K562 (cell line): ENCODE measurements around the gene S100A6. TPM values are rescaled to one million over a fixed set of nuclear protein-coding genes. Genes with fewer than 3 reads are reported as not detected.
A peak's percentile ranks its signal among the peaks of the same experiment; 100 is the strongest.

ENCODE experiments used
- ATAC-seq: fragments of 200-7000 bp; cut with Tn5 transposase; 3 replicates; pipeline ENCODE4 v1.9.1; 2020; ENCODE audit warnings: moderate library complexity
- BruUV-seq: library from RNA; stranded (reverse); fragments of 400-500 nt; replicated peaks from 2 replicates; lab custom pipeline; 2021; lab: Mats Ljungman, UMichigan
- CTCF ChIA-PET: fragments of 300-600 bp; formaldehyde crosslinking; extraction: SDS; loops from one replicate; lab custom pipeline; 2021; ENCODE audit warnings: low intra/inter-chr PET ratio; lab: Yijun Ruan, JAX
- POLR2A ChIA-PET: fragments of 300-600, 350-650 bp; sonication (Branson Sonifier 250); formaldehyde crosslinking; extraction: SDS; loops from one replicate; lab custom pipeline; 2021; ENCODE audit warnings: antibody characterized with exemption, inconsistent platforms; lab: Yijun Ruan, JAX
- DNase-seq, 4 experiments: peaks; one replicate each; pipeline versions ENCODE4 v3.0.0 to v3.0.0-alpha.2; 2011 to 2018; ENCODE audit warnings: low spot score in 3 of 4, mixed read lengths in 3 of 4; ENCODE audit errors: extremely low read depth in 1 of 4
- FAIRE-seq: peaks from 2 replicates; lab custom pipeline; 2011; peaks lifted over from hg19 to GRCh38; lab: Jason Lieb, UNC
- H2AFZ ChIP-seq: 2 replicates; pipeline ENCODE4 v1.6.0; 2011; ENCODE audit warnings: low read depth, low read length, control low read depth, inconsistent platforms
- H3K27ac ChIP-seq: fragments of 200-600 bp; 3 replicates; pipeline ENCODE4 v1.8.0; 2011; ENCODE audit warnings: low read depth, mild to moderate bottlenecking, control low read depth, inconsistent platforms, low read length, moderate library complexity, mixed read lengths; ENCODE audit errors: extremely low read depth
- H3K27me3 ChIP-seq, 2 experiments: fragments of 300-600 bp in 1 of 2; 2 replicates in 1 of 2; 3 replicates in 1 of 2; pipeline versions ENCODE4 v1.6.0 to v1.8.0; 2011; ENCODE audit warnings: inconsistent platforms in 2 of 2, low read length in 2 of 2, mild to moderate bottlenecking in 1 of 2, mixed read lengths in 1 of 2, moderate library complexity in 1 of 2; ENCODE audit not compliant: control insufficient read depth in 2 of 2, insufficient read depth in 2 of 2
- H3K36me3 ChIP-seq: fragments of 300-600 bp; 3 replicates; pipeline ENCODE4 v1.8.0; 2011; ENCODE audit warnings: mild to moderate bottlenecking, low read length, inconsistent platforms; ENCODE audit not compliant: control insufficient read depth, insufficient read depth
- H3K4me1 ChIP-seq, 2 experiments: fragments of 200-600 bp in 1 of 2; replicated peaks in 1 of 2; 2 replicates in 1 of 2; 3 replicates in 1 of 2; pipeline versions ENCODE4 v1.5.1 to v1.8.0; 2011; ENCODE audit warnings: inconsistent platforms in 2 of 2, low read length in 2 of 2, mild to moderate bottlenecking in 1 of 2, mixed read lengths in 1 of 2, moderate library complexity in 1 of 2; ENCODE audit not compliant: control insufficient read depth in 2 of 2, insufficient read depth in 2 of 2
- H3K4me2 ChIP-seq: 2 replicates; pipeline ENCODE4 v1.6.1; 2011; ENCODE audit warnings: low read length, control low read depth, inconsistent platforms, mixed read lengths; ENCODE audit not compliant: insufficient read depth
- H3K4me3 ChIP-seq: fragments of 200-600 bp; sonication (generic), shearing (Covaris generic); 2 replicates; pipeline ENCODE4 v1.5.1; 2016; ENCODE audit warnings: control low read depth, inconsistent platforms
- H3K79me2 ChIP-seq: fragments of 200-600 bp; 3 replicates; pipeline ENCODE4 v1.8.0; 2011; ENCODE audit warnings: low read length, inconsistent platforms; ENCODE audit not compliant: control insufficient read depth, insufficient read depth
- H3K9ac ChIP-seq, 2 experiments: 2 replicates each; pipeline versions ENCODE4 v1.6.0 to v1.6.1; 2011; ENCODE audit warnings: low read depth in 2 of 2, low read length in 2 of 2, control low read depth in 1 of 2, inconsistent platforms in 1 of 2, mild to moderate bottlenecking in 1 of 2, mixed read lengths in 1 of 2; ENCODE audit not compliant: insufficient read depth in 1 of 2
- H3K9me1 ChIP-seq: one replicate; pipeline ENCODE4 v1.6.0; 2011; ENCODE audit warnings: inconsistent platforms, mild to moderate bottlenecking, low read length, moderate library complexity; ENCODE audit not compliant: control insufficient read depth, insufficient read depth
- H3K9me3 ChIP-seq: replicated peaks from 2 replicates; pipeline ENCODE4 v1.5.1; 2011; ENCODE audit warnings: low read depth, low read length, inconsistent platforms; ENCODE audit not compliant: control insufficient read depth, insufficient read depth
- H4K20me1 ChIP-seq: replicated peaks from 2 replicates; pipeline ENCODE4 v1.6.1; 2011; ENCODE audit warnings: low read length, inconsistent platforms, mixed read lengths; ENCODE audit not compliant: control insufficient read depth, insufficient read depth
- ERF ChIP-seq: fragments of 450-650 bp; formaldehyde crosslinking; IDR thresholded peaks from 2 replicates; pipeline ENCODE4 v1.4.0; 2020; ENCODE audit warnings: mild to moderate bottlenecking, mixed read lengths
- PHB ChIP-seq: fragments of 250-450 bp; sonication (Bioruptor Pico); IDR thresholded peaks from 2 replicates; pipeline ENCODE4 v1.5.0; 2021
- RBBP5 ChIP-seq: fragments of 200-600 bp; sonication (generic); IDR thresholded peaks from 2 replicates; pipeline ENCODE4 v1.6.1; 2012; ENCODE audit warnings: borderline replicate concordance, mild to moderate bottlenecking, low read length, control low read depth, inconsistent platforms; ENCODE audit not compliant: insufficient read depth, poor library complexity, severe bottlenecking
- RBM15 ChIP-seq: fragments of 200-400 bp; formaldehyde crosslinking; IDR thresholded peaks from 2 replicates; pipeline ENCODE4 v1.6.1; 2018; ENCODE audit warnings: mild to moderate bottlenecking, low read length, moderate library complexity; ENCODE audit not compliant: insufficient read depth
- ZNF184 ChIP-seq: sonication (generic); formaldehyde crosslinking; IDR thresholded peaks from 2 replicates; pipeline ENCODE4 v1.5.0; 2020; ENCODE audit warnings: missing genetic modification reagents
- ZNF696 ChIP-seq: fragments of 250-450 bp; sonication (Bioruptor Pico); conservative IDR thresholded peaks from 2 replicates; pipeline ENCODE4 v1.4.0; 2020; ENCODE audit warnings: mild to moderate bottlenecking, moderate library complexity
- WGBS: fragments of 100-300 bp; shearing (Covaris generic); methylation state at CpG from one replicate; pipeline ENCODE4 v1.1.6; 2016; ENCODE audit warnings: low coverage, mixed read lengths; ENCODE audit not compliant: insufficient coverage; ENCODE audit errors: missing lambda C conversion rate; 5-methylcytosine and 5-hydroxymethylcytosine counted together
- in situ Hi-C: fragments of 300-500 bp; cut with MboI; formaldehyde crosslinking; loops from 4 replicates; pipeline ENCODE4 v1.15.0; 2018; ENCODE audit warnings: inconsistent platforms, mixed read lengths
- intact Hi-C: fragments of 100-400 bp; cut with micrococcal nuclease; formaldehyde crosslinking; loops from 2 replicates; pipeline ENCODE4 v1.14.2; 2022
- polyA plus RNA-seq, 8 experiments: library from polyadenylated mRNA; depleted of rRNA in 4 of 8; stranded (reverse) in 5 of 8; unstranded in 3 of 8; fragments of >200 nt; fragmentation: Nextera tagmentation in 2 of 8; fragmentation: Illumina TruSeq in 1 of 8; extraction: Ambion mirVana in 2 of 8; extraction: Trizol in 1 of 8; gene quantifications; 2 replicates each; pipeline versions ENCODE4 v1.2.1 to v1.2.3, GENCODE V29; 2011 to 2014; ENCODE audit warnings: inconsistent platforms in 1 of 8, missing spikeins in 1 of 8
- total RNA-seq, 7 experiments: library from RNA; depleted of rRNA in 6 of 7; stranded (reverse); fragments of >200 nt in 6 of 7; fragmentation: Illumina TruSeq in 2 of 7; extraction: Trizol in 2 of 7; gene quantifications; 2 replicates each; pipeline versions ENCODE4 v1.2.1 to v1.2.3, GENCODE V29; 2011 to 2021; ENCODE audit warnings: low replicate concordance in 1 of 7
- TF ChIP-seq, protein P1 (sequence below): sonication (generic); formaldehyde crosslinking; IDR thresholded peaks from 2 replicates; pipeline ENCODE4 v1.8.0; 2022; ENCODE audit warnings: mild to moderate bottlenecking, missing genetic modification reagents
- TF ChIP-seq, protein P2 (sequence below): sonication (generic); formaldehyde crosslinking; IDR thresholded peaks from 2 replicates; pipeline ENCODE4 v1.8.0; 2023; ENCODE audit warnings: mild to moderate bottlenecking, missing genetic modification reagents
- TF ChIP-seq, protein P3 (sequence below): sonication (generic); formaldehyde crosslinking; IDR thresholded peaks from 2 replicates; pipeline ENCODE4 v1.9.0; 2022; ENCODE audit warnings: mild to moderate bottlenecking, missing genetic modification reagents

S100A6 gene
- total and polyA plus RNA-seq, 9 of the 15 experiments (the other 6 are each of a cell fraction or from before 2014, with no cell fraction given): 9.8 to 66.5 (median 23.2) TPM

DNA sequence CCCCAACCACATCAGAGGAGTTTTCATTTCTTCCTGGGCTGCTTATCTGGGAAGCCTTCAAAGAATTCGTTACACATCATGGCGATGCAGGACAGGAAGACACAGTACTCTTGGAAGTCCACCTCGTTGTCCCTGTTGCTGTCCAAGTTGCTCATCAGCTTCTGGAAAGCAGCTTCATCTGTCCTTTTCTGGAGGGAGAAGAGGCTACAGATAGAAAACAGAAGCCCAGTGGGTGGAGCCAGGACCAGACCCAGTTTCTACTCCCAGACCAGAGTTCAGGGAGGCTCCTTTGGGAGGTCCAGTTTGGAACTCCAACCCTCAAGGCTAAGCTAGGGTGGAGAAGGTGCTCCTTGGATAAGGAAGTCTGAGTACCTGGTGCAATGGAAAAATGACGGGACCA is 7.9 kb upstream of the S100A6 start:
- FAIRE-seq (no peak), DNase-seq (no peak), ATAC-seq (no peak)
- no peaks in the 10 kb centered on the region for H3K9me3 ChIP-seq
- POLR2A ChIA-PET: interaction anchor here (0.6 to 2.2 kb wide), 3 partner anchors 18 to 1599 kb away, joined by 3 to 9 read pairs (median 3); partner anchors contain the start of gene S100A13
- H3K27me3 ChIP-seq: no peaks in the 10 kb centered on the region
- H3K4me3 ChIP-seq: no peak overlapping the region
- intact Hi-C loops (no loop called here), in situ Hi-C loops (no loop called here)
- H3K36me3 ChIP-seq: no peaks in the 10 kb centered on the region
- peak overlapping the region; percentile 20; the same call in 1 of the 3 replicates for H3K27ac ChIP-seq
- peak overlapping the region; percentile 80 for H2AFZ ChIP-seq
- CTCF ChIA-PET: no interaction called here
- H3K79me2 ChIP-seq: no peaks in the 10 kb centered on the region
- no peaks in the 10 kb centered on the region for H4K20me1 ChIP-seq
- no TSS peak for BruUV-seq
- TF ChIP-seq PHB (CRISPR knock-in tag) (no peak), ZNF184 (CRISPR knock-in tag) (no peak), RBM15 (no peak), RBBP5 (no peak), ZNF696 (CRISPR knock-in tag) (no peak), ERF (CRISPR knock-in tag) (no peak)
- TF ChIP-seq, protein P1, sequence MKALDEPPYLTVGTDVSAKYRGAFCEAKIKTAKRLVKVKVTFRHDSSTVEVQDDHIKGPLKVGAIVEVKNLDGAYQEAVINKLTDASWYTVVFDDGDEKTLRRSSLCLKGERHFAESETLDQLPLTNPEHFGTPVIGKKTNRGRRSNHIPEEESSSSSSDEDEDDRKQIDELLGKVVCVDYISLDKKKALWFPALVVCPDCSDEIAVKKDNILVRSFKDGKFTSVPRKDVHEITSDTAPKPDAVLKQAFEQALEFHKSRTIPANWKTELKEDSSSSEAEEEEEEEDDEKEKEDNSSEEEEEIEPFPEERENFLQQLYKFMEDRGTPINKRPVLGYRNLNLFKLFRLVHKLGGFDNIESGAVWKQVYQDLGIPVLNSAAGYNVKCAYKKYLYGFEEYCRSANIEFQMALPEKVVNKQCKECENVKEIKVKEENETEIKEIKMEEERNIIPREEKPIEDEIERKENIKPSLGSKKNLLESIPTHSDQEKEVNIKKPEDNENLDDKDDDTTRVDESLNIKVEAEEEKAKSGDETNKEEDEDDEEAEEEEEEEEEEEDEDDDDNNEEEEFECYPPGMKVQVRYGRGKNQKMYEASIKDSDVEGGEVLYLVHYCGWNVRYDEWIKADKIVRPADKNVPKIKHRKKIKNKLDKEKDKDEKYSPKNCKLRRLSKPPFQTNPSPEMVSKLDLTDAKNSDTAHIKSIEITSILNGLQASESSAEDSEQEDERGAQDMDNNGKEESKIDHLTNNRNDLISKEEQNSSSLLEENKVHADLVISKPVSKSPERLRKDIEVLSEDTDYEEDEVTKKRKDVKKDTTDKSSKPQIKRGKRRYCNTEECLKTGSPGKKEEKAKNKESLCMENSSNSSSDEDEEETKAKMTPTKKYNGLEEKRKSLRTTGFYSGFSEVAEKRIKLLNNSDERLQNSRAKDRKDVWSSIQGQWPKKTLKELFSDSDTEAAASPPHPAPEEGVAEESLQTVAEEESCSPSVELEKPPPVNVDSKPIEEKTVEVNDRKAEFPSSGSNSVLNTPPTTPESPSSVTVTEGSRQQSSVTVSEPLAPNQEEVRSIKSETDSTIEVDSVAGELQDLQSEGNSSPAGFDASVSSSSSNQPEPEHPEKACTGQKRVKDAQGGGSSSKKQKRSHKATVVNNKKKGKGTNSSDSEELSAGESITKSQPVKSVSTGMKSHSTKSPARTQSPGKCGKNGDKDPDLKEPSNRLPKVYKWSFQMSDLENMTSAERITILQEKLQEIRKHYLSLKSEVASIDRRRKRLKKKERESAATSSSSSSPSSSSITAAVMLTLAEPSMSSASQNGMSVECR (CRISPR knock-in tag): no peak; the same call in 1 of the 2 replicates
- TF ChIP-seq, protein P2, sequence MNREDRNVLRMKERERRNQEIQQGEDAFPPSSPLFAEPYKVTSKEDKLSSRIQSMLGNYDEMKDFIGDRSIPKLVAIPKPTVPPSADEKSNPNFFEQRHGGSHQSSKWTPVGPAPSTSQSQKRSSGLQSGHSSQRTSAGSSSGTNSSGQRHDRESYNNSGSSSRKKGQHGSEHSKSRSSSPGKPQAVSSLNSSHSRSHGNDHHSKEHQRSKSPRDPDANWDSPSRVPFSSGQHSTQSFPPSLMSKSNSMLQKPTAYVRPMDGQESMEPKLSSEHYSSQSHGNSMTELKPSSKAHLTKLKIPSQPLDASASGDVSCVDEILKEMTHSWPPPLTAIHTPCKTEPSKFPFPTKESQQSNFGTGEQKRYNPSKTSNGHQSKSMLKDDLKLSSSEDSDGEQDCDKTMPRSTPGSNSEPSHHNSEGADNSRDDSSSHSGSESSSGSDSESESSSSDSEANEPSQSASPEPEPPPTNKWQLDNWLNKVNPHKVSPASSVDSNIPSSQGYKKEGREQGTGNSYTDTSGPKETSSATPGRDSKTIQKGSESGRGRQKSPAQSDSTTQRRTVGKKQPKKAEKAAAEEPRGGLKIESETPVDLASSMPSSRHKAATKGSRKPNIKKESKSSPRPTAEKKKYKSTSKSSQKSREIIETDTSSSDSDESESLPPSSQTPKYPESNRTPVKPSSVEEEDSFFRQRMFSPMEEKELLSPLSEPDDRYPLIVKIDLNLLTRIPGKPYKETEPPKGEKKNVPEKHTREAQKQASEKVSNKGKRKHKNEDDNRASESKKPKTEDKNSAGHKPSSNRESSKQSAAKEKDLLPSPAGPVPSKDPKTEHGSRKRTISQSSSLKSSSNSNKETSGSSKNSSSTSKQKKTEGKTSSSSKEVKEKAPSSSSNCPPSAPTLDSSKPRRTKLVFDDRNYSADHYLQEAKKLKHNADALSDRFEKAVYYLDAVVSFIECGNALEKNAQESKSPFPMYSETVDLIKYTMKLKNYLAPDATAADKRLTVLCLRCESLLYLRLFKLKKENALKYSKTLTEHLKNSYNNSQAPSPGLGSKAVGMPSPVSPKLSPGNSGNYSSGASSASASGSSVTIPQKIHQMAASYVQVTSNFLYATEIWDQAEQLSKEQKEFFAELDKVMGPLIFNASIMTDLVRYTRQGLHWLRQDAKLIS (CRISPR knock-in tag): no peak
- TF ChIP-seq, protein P3, sequence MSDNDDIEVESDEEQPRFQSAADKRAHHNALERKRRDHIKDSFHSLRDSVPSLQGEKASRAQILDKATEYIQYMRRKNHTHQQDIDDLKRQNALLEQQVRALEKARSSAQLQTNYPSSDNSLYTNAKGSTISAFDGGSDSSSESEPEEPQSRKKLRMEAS (CRISPR knock-in tag): no peak
- H3K4me2 ChIP-seq: peak overlapping the region; percentile 71; the same call in 1 of the 2 replicates
- H3K9me1 ChIP-seq: no peaks in the 10 kb centered on the region
- peaks cover 77 to 80% of the 10 kb centered on the region in 2 experiments for H3K4me1 ChIP-seq
- H3K9ac ChIP-seq: peak overlapping the region; percentile 10 to 32; a peak in 2 of 4 replicates
- WGBS: 28% methylated on average over 4 of the region's 4 CpGs
